ENCODE results near the gene CDC42BPA. TPM values are rescaled to one million over a fixed set of nuclear protein-coding genes. Genes with fewer than 3 reads are reported as not detected.
"Not testable (repeated sequence)": the region's sequence is repeated elsewhere in the genome, so short reads cannot be mapped to it uniquely, and the experiment has no call there.

The CDC42BPA gene
- total RNA-seq, 2 donors from 2014 or later, result 35.3 to 41.0 TPM

DNA sequence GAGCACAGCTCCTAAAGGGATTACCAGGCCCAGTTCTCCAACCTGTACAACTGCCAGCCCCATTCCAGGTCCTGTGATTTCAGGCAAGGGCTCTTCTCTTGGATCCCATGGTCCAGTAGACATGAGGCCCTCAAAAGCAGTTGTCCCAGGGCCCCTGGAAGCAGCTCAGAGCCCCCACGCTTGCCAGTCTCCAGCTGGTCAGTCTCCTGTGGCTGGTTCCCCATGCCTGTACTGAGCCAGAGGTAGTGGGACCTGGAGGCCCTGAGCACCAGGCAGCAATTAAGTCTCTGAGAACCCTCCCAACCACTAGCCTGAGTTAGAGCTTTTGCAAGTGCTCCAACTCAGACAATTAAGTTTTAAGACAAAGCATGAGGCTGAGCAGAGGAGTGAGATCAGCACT lies 36.9 kb downstream of the CDC42BPA start:
- ATAC-seq (no peak), DNase-seq (no peak)
- intact Hi-C loops (cut with DNase I), result no loop called here

DNA sequence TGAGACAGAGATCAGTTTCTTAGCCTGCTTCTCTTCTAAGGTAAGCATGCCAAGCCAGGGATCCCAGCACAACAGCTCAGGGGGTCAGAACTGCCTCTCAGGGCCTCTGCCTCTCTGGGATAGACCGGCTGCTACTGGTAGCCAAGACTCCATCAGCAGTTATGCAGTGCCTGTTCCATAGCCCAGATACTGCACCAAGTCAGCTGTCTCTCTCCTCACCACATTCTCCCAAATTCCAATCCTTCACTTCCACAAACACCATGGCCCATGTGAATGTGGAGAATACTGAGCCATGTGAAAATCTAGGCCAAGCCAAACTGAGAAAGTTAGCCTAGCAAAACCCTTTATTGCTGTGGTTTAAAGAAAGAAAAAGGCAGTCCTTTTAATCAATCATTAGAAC lies 37.5 kb downstream of the CDC42BPA start:
- intact Hi-C loops (cut with DNase I), result no loop called here
- DNase-seq, result no peak
- ATAC-seq, result no peak

DNA sequence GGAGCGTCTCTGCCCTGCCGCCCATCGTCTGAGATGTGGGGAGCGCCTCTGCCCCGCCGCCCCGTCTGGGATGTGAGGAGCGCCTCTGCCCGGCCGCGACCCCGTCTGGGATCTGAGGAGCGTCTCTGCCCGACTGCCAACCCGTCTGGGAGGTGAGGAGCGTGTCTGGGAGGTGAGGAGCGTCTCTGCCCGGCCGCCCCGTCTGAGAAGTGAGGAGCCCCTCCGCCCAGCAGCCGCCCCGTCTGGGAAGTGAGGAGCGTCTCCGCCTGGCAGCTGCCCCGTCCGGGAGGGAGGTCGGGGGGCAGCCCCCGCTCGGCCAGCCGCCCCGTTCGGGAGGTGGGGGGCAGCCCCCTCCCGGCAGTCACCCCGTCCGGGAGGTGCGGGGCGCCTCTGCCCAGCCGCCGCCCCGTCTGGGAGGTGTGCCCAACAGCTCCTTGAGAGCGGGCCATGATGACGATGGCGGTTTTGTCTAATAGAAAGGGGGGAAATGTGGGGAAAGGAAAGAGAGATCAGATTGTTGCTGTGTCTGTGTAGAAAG lies 42.1 kb downstream of the CDC42BPA start:
- intact Hi-C loops (cut with DNase I); DNase-seq; ATAC-seq: not testable (repeated sequence)

DNA sequence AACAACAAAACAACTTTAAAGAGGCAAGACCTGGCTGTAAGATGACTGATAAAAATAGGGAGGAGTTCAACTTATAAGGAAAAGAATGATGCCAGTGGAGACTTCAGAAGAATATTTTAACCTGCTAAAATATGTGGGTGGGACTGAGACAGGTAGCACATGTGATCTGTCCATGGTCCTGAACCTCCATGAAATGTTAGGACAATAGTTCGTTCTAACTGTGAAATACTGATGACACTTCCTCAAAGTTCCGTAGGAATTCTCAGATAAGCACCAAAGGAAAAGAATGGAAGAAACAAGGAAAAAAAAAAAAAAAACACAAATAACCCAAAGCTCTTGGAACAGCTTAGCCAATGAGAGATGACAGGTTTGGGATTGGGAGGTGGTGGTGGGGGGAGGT lies 44.7 kb downstream of the CDC42BPA start:
- ATAC-seq (no peak), DNase-seq (no peak)
- intact Hi-C loops (cut with DNase I), result no loop called here

DNA sequence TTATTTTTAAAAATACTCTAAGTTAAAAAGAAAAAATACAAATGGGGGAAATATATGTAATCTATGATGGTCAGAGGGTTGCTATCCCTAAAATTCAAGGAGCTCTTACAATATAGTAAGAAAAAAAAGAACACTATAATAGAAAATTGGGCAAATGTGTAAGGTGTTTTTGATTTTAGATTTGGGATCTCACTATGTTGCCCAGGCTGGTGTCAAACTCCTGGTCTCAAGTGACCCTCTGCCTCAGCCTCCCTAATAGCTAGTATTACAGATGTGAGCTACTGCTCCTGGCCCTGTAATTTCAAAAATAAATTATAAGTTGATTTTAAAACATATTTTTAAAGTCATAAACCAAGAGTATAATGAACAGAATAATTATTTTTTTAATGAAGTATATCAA lies 45.9 kb downstream of the CDC42BPA start:
- intact Hi-C loops (cut with DNase I), result no loop called here
- ATAC-seq (no peak), DNase-seq (no peak)

DNA sequence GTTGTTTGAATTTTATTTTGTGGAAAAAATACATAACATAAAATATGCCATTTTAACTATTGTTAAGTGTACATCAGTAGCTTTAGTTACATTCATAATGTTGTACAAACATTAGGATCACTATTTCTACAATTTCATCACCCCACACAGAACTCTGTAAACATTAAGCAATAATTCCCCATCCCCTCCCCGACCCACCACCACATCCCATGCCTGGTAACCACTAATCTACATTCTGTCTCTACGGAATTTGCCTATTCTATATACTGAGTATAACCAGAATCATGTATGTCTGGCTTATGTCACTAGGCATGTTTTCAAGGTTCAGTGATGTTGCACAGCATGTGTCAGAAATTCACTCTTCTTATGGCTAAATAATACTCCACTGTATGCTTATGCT lies 47.7 kb downstream of the CDC42BPA start:
- no peak for ATAC-seq
- DNase-seq, result no peak
- intact Hi-C loops (cut with DNase I), result no loop called here

- ATAC-seq (no peak), DNase-seq (no peak)
- intact Hi-C loops (cut with DNase I), result no loop called here
These were observed 49.3 kb downstream of the CDC42BPA start for GRCh38 chr1:227268943-227269342.

DNA sequence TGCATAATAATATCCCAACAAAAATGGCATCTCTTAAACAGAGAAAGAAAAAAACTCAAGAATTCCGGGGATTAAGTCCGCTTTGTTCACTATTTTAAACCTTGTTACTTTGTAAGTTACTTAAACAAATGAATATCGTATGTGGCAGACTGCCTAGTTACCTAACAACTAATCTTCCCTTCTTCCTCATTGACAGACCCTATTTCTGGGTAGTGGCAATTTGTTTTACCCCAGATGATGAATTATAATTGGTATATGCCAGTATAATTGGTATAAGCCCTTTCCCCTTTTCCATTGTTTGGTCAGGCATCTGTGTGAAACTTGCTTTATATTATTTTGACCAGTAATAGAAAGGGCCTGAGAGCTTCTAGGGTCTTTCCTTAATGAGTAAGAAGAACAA lies 52.4 kb downstream of the CDC42BPA start:
- ATAC-seq (no peak), DNase-seq (no peak)
- intact Hi-C loops (cut with DNase I), result no loop called here

DNA sequence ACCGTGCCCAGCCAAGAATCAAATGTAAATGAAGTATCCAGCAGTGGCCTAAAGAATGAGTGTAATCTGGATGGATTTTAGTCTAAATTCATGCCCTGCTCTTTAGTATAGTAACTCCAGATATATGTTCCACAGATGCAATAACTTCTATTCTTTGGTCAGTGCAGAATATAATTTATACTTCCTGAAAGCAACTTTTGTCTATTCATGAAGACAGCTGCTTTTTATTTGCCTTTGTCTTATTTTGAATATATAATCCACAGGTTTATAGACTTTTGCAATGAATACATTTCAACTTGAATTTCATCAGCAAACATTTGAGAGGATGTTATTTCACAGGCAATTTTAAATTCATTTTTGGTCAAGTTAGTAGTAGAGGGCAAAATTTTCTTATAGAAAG lies 54.4 kb downstream of the CDC42BPA start:
- intact Hi-C loops (cut with DNase I), result no loop called here
- DNase-seq, result no peak
- ATAC-seq, result no peak

DNA sequence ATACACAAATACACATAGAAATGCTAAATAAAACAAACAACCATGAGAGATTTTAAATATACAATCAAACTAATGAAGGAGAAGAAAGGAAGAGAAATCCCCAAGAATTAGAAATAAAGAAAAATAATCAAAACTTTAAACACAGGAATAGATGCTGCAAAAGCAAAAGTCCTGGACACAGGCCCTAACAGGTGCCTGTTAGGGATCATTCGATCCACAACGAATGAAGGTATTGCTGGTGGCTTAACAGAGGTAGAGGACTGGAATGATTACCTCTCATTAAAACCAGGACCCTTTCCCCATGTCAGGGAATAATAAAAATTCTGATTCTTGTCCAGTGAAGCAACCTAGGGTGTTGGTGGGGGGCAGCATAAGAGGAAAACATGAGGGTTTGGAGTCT lies 56.8 kb downstream of the CDC42BPA start:
- ATAC-seq, result no peak
- intact Hi-C loops (cut with DNase I), result no loop called here
- DNase-seq, result no peak

- intact Hi-C loops (cut with DNase I), result no loop called here
- DNase-seq, result no peak
- ATAC-seq, result no peak
These were observed 57.9 kb downstream of the CDC42BPA start for GRCh38 chr1:227260433-227260832.

DNA sequence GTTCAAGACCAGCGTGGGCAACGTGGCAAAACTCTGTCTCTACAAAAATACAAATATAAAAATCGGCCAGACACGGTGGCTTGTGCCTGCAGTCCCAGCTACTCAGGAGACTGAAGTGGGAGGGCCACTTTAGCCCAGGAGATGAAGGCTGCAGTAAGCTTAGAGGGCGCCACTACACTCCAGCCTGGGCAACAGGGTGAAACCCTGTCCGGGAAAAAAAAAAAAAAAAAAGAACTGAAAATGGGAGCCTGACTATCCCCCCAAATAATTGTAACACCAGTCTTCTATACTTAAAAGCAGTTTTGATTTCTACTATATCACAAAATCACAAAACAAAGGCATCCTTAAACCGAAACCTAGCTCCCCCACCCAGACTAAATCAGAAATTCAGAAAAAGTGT lies 60.3 kb downstream of the CDC42BPA start:
- intact Hi-C loops (cut with DNase I), result no loop called here
- DNase-seq (no peak), ATAC-seq (no peak)

GRCh38 chr1:227255086-227255732 lies 63.1 kb downstream of the CDC42BPA start:
- DNase-seq (no peak), ATAC-seq (no peak)

GRCh38 chr1:227253065-227253464 lies 65.2 kb downstream of the CDC42BPA start:
- no peak for ATAC-seq
- no peak for DNase-seq
- intact Hi-C loops (cut with DNase I), result no loop called here

More at GRCh38 chr1:227255086-227255732, 63.1 kb downstream of the CDC42BPA start:
- intact Hi-C loops (cut with DNase I), result no loop called here

DNA sequence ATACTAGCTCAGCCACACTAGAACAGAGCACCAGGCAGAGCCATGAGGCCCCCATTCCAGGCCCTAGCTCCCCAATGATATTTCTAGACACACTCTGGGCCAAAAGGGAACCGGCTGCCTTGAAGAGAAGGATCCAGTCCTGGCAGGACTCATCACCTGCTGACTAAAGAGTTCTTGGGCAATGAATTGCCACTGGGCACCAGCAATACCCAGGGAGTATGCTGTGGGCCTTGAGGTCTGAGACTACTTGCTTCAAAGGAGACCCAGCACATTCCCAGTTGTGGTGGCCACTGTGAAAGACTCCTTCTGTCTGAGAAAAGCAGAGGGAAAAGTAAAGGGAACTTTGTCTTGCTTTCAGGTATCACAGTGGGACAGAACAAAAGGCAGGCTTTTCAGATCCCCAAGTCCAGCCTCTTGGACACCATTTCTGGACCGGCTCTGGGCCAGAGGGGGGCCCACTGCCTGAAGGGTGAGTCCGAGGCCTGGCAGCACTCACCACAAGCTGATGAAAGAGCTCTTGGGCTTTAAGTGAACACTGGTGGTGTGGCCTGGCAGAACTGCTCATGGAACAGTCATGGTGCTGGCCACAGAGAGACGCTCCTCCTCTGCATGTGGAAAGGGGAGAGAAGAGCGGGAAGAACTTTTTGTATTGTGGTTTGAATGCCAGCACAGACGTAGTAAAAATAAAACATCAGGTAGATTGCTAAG lies 72.5 kb downstream of the CDC42BPA start:
- intact Hi-C loops (cut with DNase I), result no loop called here
- DNase-seq (peak; percentile 57), ATAC-seq (peak; percentile 73 to 93)

DNA sequence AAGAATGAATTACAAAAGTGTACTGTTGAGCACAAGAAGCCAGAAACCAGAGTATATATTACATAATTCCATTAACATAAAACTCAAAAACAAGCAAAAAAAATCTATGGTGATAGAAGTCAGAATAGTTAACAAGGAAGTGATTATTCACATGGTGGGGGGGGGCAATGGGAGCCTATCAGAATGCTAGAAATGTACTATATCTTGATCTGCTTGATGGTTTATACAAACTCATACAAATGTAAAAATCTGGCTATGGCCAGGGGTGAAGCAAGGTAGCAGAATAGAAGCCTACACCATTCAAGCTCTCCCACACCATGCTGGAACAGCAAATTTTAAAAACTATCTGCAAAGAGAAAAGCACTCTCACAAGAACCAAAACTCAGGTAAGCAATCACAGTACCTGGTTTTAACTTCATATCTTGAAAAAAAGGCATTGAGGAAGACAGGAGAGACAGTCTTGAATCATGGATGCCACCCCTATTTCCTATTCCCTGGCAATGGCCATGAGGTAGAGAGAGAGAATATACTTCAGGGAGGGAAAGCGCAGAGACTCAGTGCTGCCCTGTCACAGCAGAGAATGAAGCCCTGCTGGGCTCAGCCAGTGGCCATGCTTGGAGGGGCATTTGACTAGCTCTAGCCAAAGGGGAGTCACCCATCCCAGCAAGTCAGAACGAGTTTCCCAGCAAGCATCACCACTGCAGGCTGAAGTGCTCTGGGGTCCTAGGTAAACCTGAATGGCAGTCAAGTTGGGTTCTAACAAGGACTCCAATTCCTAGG lies 73.8 kb downstream of the CDC42BPA start:
- intact Hi-C loops (cut with DNase I), result loop anchor here in 1 of 2 donors (5.0 kb wide), 1 partner anchor 73 kb away; the partner anchor contains the start of gene CDC42BPA
- peak in 1 of 2 donors; percentile 38 for ATAC-seq
- DNase-seq, result no peak

- intact Hi-C loops (cut with DNase I), result loop anchor here in 1 of 2 donors (5.0 kb wide), 1 partner anchor 74 kb away; the partner anchor contains the start of gene CDC42BPA
- no peak for DNase-seq
- ATAC-seq, result no peak
These were observed 75.2 kb downstream of the CDC42BPA start for GRCh38 chr1:227242811-227243682.

GRCh38 chr1:227240983-227241382 lies 77.3 kb downstream of the CDC42BPA start:
- DNase-seq (no peak), ATAC-seq (no peak)
- intact Hi-C loops (cut with DNase I), result loop anchor here in 1 of 2 donors (5.0 kb wide), 1 partner anchor 76 kb away; the partner anchor contains the start of gene CDC42BPA

DNA sequence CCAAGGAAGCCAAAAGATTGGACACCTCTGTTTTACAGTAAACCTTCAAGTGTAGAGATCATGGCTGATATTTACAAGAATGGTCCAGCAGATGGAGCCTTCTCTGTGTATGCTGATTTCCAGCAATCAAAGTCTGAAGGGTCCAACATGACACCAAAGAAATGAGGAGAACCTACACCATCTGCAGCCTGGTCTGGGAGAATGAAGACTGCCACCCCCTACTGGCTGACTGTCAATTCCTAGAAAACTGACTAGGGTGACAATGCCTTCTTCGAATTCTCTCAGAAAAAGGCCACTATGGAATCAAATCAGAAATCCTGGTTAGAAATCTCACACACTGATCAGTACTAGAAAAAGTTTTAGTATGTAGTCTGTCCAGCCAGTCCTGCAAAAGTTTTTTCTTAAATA lies 83.3 kb downstream of the CDC42BPA start:
- DNase-seq (no peak), ATAC-seq (peak; percentile 49 to 65)
- intact Hi-C loops (cut with DNase I), result loop anchor here (5.0 to 10.0 kb wide), 2 partner anchors 200 to 202 kb away; no protein-coding TSS in a partner anchor

Measured in left cardiac atrium (tissue), 4 donors.